Psoas muscle (tissue), 8 donors: ENCODE results near the gene ST8SIA5. TPM values are rescaled to one million over a fixed set of nuclear protein-coding genes. Genes with fewer than 3 reads are reported as not detected.

Source experiments
- ATAC-seq, 4 donors: fragments of 200-7000 bp; cut with Tn5 transposase; one replicate each; pipeline ENCODE4 v1.9.1; 2020; ENCODE audit warnings: moderate library complexity in 3 of 4, mild to moderate bottlenecking in 2 of 4
- DNase-seq, 2 donors: peaks; one replicate each; pipeline ENCODE4 v3.0.0-alpha.2; 2020
- H3K27ac ChIP-seq: fragments of 200-600 bp; one replicate; pipeline ENCODE4 v1.8.0; 2022
- H3K27me3 ChIP-seq, 3 donors: fragments of 200-600 bp in 1 of 3; one replicate each; pipeline versions ENCODE4 v1.6.1 to v1.8.0; 2013 to 2022; ENCODE audit warnings: low read length in 2 of 3, mild to moderate bottlenecking in 2 of 3, moderate library complexity in 1 of 3; ENCODE audit not compliant: insufficient read depth in 3 of 3
- H3K36me3 ChIP-seq, 2 donors: fragments of 200-600 bp in 1 of 2; one replicate each; pipeline versions ENCODE4 v1.6.1 to v1.8.0; 2013 to 2022; ENCODE audit warnings: low read depth in 1 of 2, mild to moderate bottlenecking in 1 of 2, moderate library complexity in 1 of 2; ENCODE audit not compliant: insufficient read depth in 1 of 2
- H3K4me1 ChIP-seq: fragments of 200-600 bp; one replicate; pipeline ENCODE4 v1.8.0; 2022
- H3K4me3 ChIP-seq: fragments of 200-600 bp; one replicate; pipeline ENCODE4 v1.8.0; 2022; ENCODE audit warnings: mild to moderate bottlenecking
- H3K9me3 ChIP-seq: fragments of 200-600 bp; one replicate; pipeline ENCODE4 v1.8.0; 2022
- WGBS, 3 donors: extraction: QIAGEN DNeasy Blood & Tissue Kit; methylation state at CpG; one replicate each; pipeline versions ENCODE4 v1.1.6 to v1.1.7; 2013; 5-methylcytosine and 5-hydroxymethylcytosine counted together
- intact Hi-C, 2 donors: fragments of 100-400 bp; cut with DNase I; formaldehyde crosslinking; loops; one replicate each; pipeline versions ENCODE4 v1.11.0 to v1.14.2; 2022
- polyA plus RNA-seq, 3 donors: library from polyadenylated mRNA; stranded (reverse); fragments of 200-250 nt; gene quantifications; one replicate each; pipeline ENCODE4 v1.2.3, GENCODE V29; 2013
- total RNA-seq, 4 donors: library from RNA; stranded (reverse); fragmentation: NEBNext Ultra II Directional in 2 of 4; extraction: Animal tissue kit (Norgen Biotek cat#: 25700) in 2 of 4; gene quantifications; one replicate each; pipeline versions ENCODE4 v1.2.1 to v1.2.4, GENCODE V29; 2021 to 2023
- TF ChIP-seq, protein P1 (sequence below): fragments of 200-600 bp; IDR thresholded peaks from one replicate; pipeline ENCODE4 v1.8.0; 2022; ENCODE audit warnings: antibody characterized with exemption
- donor health status: healthy with polysubstance abuse.
- donor health status: DM: no; HTN: no; CAD: no; lungs with moderate emphysema.
- donor health status: Bipolar disorder and iron deficiency.
- donor health status: healthy.
- donor health status: DM: yes; HTN: yes; CAD: no.
- donor health status: DM: no; HTN: no; CAD: no.
- donor health status: DM: no; HTN: no; CAD: no.
- donor health status: DM: yes; HTN: yes; CAD: no.

ST8SIA5 gene
- total and polyA plus RNA-seq, 7 donors: 1.8 to 9.9 (median 3.2) TPM

GRCh38 chr18:46720092-46720491, 36.8 kb downstream of the ST8SIA5 start:
- intact Hi-C loops: no loop called here
- DNase-seq: no peak
- Histone ChIP-seq H3K36me3 (no peaks in the 10 kb centered on the region), H3K9me3 (no peaks in the 10 kb centered on the region), H3K4me3 (no peak overlapping the region), H3K27me3 (no peaks in the 10 kb centered on the region), H3K27ac (no peak overlapping the region), H3K4me1 (peaks cover 18% of the 10 kb centered on the region)
- TF ChIP-seq, protein P1, sequence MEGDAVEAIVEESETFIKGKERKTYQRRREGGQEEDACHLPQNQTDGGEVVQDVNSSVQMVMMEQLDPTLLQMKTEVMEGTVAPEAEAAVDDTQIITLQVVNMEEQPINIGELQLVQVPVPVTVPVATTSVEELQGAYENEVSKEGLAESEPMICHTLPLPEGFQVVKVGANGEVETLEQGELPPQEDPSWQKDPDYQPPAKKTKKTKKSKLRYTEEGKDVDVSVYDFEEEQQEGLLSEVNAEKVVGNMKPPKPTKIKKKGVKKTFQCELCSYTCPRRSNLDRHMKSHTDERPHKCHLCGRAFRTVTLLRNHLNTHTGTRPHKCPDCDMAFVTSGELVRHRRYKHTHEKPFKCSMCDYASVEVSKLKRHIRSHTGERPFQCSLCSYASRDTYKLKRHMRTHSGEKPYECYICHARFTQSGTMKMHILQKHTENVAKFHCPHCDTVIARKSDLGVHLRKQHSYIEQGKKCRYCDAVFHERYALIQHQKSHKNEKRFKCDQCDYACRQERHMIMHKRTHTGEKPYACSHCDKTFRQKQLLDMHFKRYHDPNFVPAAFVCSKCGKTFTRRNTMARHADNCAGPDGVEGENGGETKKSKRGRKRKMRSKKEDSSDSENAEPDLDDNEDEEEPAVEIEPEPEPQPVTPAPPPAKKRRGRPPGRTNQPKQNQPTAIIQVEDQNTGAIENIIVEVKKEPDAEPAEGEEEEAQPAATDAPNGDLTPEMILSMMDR: no peak
- 69 to 81% (median 72%) methylated on average over 7 of the region's 7 CpGs for WGBS, 3 donors
- ATAC-seq: no peak

- Histone ChIP-seq H3K4me1 (peaks cover 18% of the 10 kb centered on the region), H3K27me3 (no peaks in the 10 kb centered on the region), H3K9me3 (no peaks in the 10 kb centered on the region), H3K27ac (peak overlapping the region; percentile 71), H3K4me3 (no peak overlapping the region), H3K36me3 (no peaks in the 10 kb centered on the region)
- intact Hi-C loops: no loop called here
- TF ChIP-seq, protein P1: no peak
- no peak for DNase-seq
- WGBS, 3 donors: 40 to 53% (median 50%) methylated on average over 5 of the region's 5 CpGs
- no peak for ATAC-seq
Observed at GRCh38 chr18:46719388-46719787, 37.5 kb downstream of the ST8SIA5 start.

DNA sequence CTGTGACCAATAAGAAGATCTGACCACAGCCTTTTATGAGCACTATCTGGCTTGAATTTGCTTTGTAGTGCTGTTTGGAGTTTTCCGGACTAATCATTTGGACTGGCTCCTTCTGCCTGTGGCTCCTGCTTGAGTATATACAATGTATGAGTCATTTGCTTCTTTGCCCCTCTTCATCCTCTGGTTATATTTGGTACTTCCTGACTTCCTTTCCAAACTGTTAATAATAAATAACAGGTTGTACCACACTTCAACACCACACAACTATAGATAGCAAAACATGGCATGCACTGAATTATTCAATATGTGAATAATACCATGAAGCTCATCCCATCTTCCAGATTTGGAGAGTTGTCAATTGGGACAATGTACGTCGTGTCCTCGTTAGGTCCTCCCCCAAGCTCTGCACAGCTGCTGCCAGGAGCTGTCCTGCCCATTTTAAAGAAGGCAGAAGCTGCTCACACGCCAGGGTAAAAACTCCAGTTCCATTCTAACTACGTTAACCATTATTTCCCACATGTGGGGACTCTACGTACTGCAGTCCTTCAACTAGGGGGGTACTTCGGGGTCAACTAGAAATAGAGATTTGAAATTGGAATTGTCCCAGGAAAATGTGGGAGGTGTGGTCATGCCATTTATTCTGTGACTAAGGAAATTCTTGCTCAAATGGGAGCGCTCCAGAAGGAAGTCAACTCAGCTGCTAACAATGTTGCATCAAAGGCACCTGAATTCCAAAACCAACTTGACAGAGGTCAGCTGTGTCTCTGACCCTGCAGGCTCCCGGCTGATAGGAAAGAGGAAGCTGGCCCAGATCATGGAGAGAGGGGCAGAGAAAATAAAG, 38.1 kb downstream of the ST8SIA5 start:
- TF ChIP-seq, protein P1: no peak

GRCh38 chr18:46716827-46717226, 40.0 kb downstream of the ST8SIA5 start:
- Histone ChIP-seq H3K27ac (no peak overlapping the region), H3K4me3 (no peak overlapping the region), H3K9me3 (no peaks in the 10 kb centered on the region), H3K4me1 (peaks cover 32% of the 10 kb centered on the region), H3K36me3 (no peaks in the 10 kb centered on the region), H3K27me3 (no peaks in the 10 kb centered on the region)
- ATAC-seq (no peak), DNase-seq (no peak)
- WGBS, 3 donors: 63 to 73% (median 71%) methylated on average over 2 of the region's 2 CpGs
- intact Hi-C loops: no loop called here
- TF ChIP-seq, protein P1: no peak

More for the DNA sequence above, 38.1 kb downstream of the ST8SIA5 start:
- intact Hi-C loops: no loop called here
- Histone ChIP-seq H3K4me1 (peaks cover 18% of the 10 kb centered on the region), H3K36me3 (no peaks in the 10 kb centered on the region), H3K9me3 (no peaks in the 10 kb centered on the region), H3K27ac (peak overlapping the region; percentile 71), H3K4me3 (no peak overlapping the region), H3K27me3 (no peaks in the 10 kb centered on the region)
- DNase-seq (no peak), ATAC-seq (peak; percentile 67 to 91 (median 87))
- WGBS, 3 donors: 8 to 16% (median 12%) methylated on average over 10 of the region's 10 CpGs
